GM21390 (cell line): ENCODE results near the gene TEX54.

ENCODE experiments used
- ATAC-seq: cut with Tn5 transposase; IDR thresholded peaks from one replicate; pipeline ENCODE4 v1.9.1; 2021; ENCODE audit not compliant: unreplicated experiment

Gene TEX54

GRCh38 chr11:62789576-62789975, 43.1 kb downstream of the TEX54 start:
- no peak for ATAC-seq

GRCh38 chr11:62788991-62789390, 43.6 kb downstream of the TEX54 start:
- no peak for ATAC-seq

- peak; percentile 58 for ATAC-seq
Measured at GRCh38 chr11:62787005-62787759, 45.5 kb downstream of the TEX54 start, which contains the start of gene TMEM179B. TMEM179B (plus strand) TSS chr11:62787402; CDS start chr11:62787432, 30 bp downstream.

- peak; percentile 67 for ATAC-seq
Measured at GRCh38 chr11:62786318-62787004, 46.2 kb downstream of the TEX54 start.

GRCh38 chr11:62782753-62783152, 49.9 kb downstream of the TEX54 start:
- ATAC-seq = no peak
